Spleen (tissue), 11 donors: ENCODE results near the gene COL2A1. TPM values are rescaled to one million over a fixed set of nuclear protein-coding genes. Genes with fewer than 3 reads are reported as not detected.

Source experiments
- DNase-seq: peaks from one replicate; pipeline ENCODE4 v3.0.0-alpha.2; 2020
- H3K27ac ChIP-seq, 8 donors: fragments of 200-600 bp; sonication (generic) in 7 of 8; 1 replicate in 4 of 8; 2 replicates in 4 of 8; pipeline versions ENCODE4 v1.5.0 to v1.8.0; 2016 to 2021; ENCODE audit warnings: inconsistent platforms in 4 of 8, mild to moderate bottlenecking in 4 of 8, moderate library complexity in 1 of 8
- H3K27me3 ChIP-seq, 7 donors: fragments of 200-600 bp; sonication (generic) in 6 of 7; replicated peaks in 1 of 7; 1 replicate in 4 of 7; 2 replicates in 3 of 7; pipeline versions ENCODE4 v1.5.0 to v1.8.0; 2016 to 2021; ENCODE audit warnings: inconsistent platforms in 3 of 7, mild to moderate bottlenecking in 1 of 7
- H3K36me3 ChIP-seq, 6 donors: fragments of 200-600 bp; sonication (generic) in 5 of 6; 1 replicate in 4 of 6; 2 replicates in 2 of 6; pipeline versions ENCODE4 v1.5.0 to v1.8.0; 2016 to 2021; ENCODE audit warnings: inconsistent platforms in 2 of 6
- H3K4me1 ChIP-seq, 6 donors: fragments of 200-600 bp; sonication (generic) in 5 of 6; 1 replicate in 3 of 6; 2 replicates in 3 of 6; pipeline versions ENCODE4 v1.5.0 to v1.8.0; 2016 to 2021; ENCODE audit warnings: inconsistent platforms in 3 of 6
- H3K4me3 ChIP-seq, 8 donors: fragments of 200-600 bp; sonication (generic) in 7 of 8; 1 replicate in 4 of 8; 2 replicates in 4 of 8; pipeline versions ENCODE4 v1.5.0 to v1.8.0; 2016 to 2021; ENCODE audit warnings: inconsistent platforms in 4 of 8, mild to moderate bottlenecking in 4 of 8, moderate library complexity in 2 of 8
- H3K9me3 ChIP-seq, 8 donors: fragments of 200-600 bp; sonication (generic) in 7 of 8; 1 replicate in 4 of 8; 2 replicates in 4 of 8; pipeline versions ENCODE4 v1.5.0 to v1.8.0; 2016 to 2021; ENCODE audit warnings: inconsistent platforms in 4 of 8
- CTCF ChIP-seq, 11 experiments: fragments of 200-600 bp in 7 of 11; fragments of 450-650 bp in 4 of 11; sonication (generic) in 4 of 11; IDR thresholded peaks in 8 of 11; conservative IDR thresholded peaks in 3 of 11; 1 replicate in 7 of 11; 2 replicates in 4 of 11; pipeline versions ENCODE4 v1.4.0 to v1.8.0; 2016 to 2021; ENCODE audit warnings: antibody characterized with exemption in 11 of 11, inconsistent platforms in 4 of 11, mild to moderate bottlenecking in 1 of 11
- POLR2A ChIP-seq, 3 donors: fragments of 450-650 bp; IDR thresholded peaks; one replicate each; pipeline ENCODE4 v1.5.1; 2017; ENCODE audit warnings: antibody characterized with exemption in 3 of 3, mild to moderate bottlenecking in 1 of 3
- POLR2AphosphoS5 ChIP-seq, 3 donors: sonication (generic); formaldehyde crosslinking; IDR thresholded peaks; one replicate each; pipeline ENCODE4 v1.5.1; 2017; ENCODE audit warnings: antibody characterized with exemption in 3 of 3
- WGBS, 5 donors: extraction: QIAGEN DNeasy Blood & Tissue Kit in 3 of 5; methylation state at CpG; one replicate each; pipeline versions ENCODE4 v1.1.5 to v1.1.7; 2013 to 2018; 5-methylcytosine and 5-hydroxymethylcytosine counted together
- intact Hi-C: fragments of 100-400 bp; cut with DNase I; formaldehyde crosslinking; loops from one replicate; pipeline ENCODE4 v1.15.0; 2023; ENCODE audit warnings: low total_unique reads
- polyA plus RNA-seq, 3 donors: library from polyadenylated mRNA; stranded (reverse); fragments of 200-250 nt; gene quantifications; one replicate each; pipeline ENCODE4 v1.2.1, GENCODE V29; 2013
- total RNA-seq, 7 donors: library from RNA; depleted of rRNA in 3 of 7; stranded (reverse); fragments of >200 nt in 3 of 7; fragmentation: NEBNext Ultra II Directional in 4 of 7; extraction: Animal tissue kit (Norgen Biotek cat#: 25700) in 4 of 7; gene quantifications; one replicate each; pipeline versions ENCODE4 v1.1.0 to v1.2.1, GENCODE V29; 2016 to 2021
- donor health status: healthy with polysubstance abuse.
- donor health status: DM: no; HTN: no; CAD: no; lungs with moderate emphysema.
- donor health status: DM: no; HTN: no; CAD: no.
- donor health status: Bipolar disorder and iron deficiency.
- donor health status: healthy.
- donor health status: DM: no; HTN: no; CAD: no.
- donor health status: DM: yes; HTN: yes; CAD: no.

The COL2A1 gene
- total and polyA plus RNA-seq, 10 donors = 0.37 to 0.49 (median 0.47) TPM; not detected in 7

- WGBS, 5 donors = 79 to 82% (median 81%) methylated on average over 10 of the region's 10 CpGs
- H3K36me3 ChIP-seq = no peaks in the 10 kb centered on the region
- H3K4me3 ChIP-seq = no peak overlapping the region
- H3K27ac ChIP-seq = no peak overlapping the region
- TF ChIP-seq CTCF (IDR thresholded peaks at IDR 0.05 in 8 of 11, conservative IDR thresholded peaks at IDR 0.05 in 3 of 11) = no peak
- no peak for TF ChIP-seq POLR2AphosphoS5 (IDR thresholded peaks at IDR 0.05)
- TF ChIP-seq POLR2A (IDR thresholded peaks at IDR 0.05) = no peak
- H3K27me3 ChIP-seq = peaks cover 0 to 30% (median 4%) of the 10 kb centered on the region in 7 donors
- no peaks in the 10 kb centered on the region for H3K9me3 ChIP-seq
- intact Hi-C loops = no loop called here
- peaks cover 0 to 23% (median 16%) of the 10 kb centered on the region in 6 donors for H3K4me1 ChIP-seq
- no peak for DNase-seq
These were observed 63.4 kb downstream of the COL2A1 start for GRCh38 chr12:47940773-47941474.

GRCh38 chr12:47939009-47939601 lies 65.2 kb downstream of the COL2A1 start:
- TF ChIP-seq CTCF (IDR thresholded peaks at IDR 0.05 in 8 of 11, conservative IDR thresholded peaks at IDR 0.05 in 3 of 11) = no peak
- TF ChIP-seq POLR2A (IDR thresholded peaks at IDR 0.05) = no peak
- TF ChIP-seq POLR2AphosphoS5 (IDR thresholded peaks at IDR 0.05) = no peak
- Histone ChIP-seq H3K36me3 (no peaks in the 10 kb centered on the region), H3K27me3 (peaks cover 0 to 30% (median 4%) of the 10 kb centered on the region in 7 donors), H3K4me1 (peaks cover 0 to 23% (median 17%) of the 10 kb centered on the region in 6 donors), H3K9me3 (no peaks in the 10 kb centered on the region), H3K4me3 (no peak overlapping the region), H3K27ac (no peak overlapping the region)
- DNase-seq = no peak
- intact Hi-C loops = no loop called here
- 68 to 79% (median 75%) methylated on average over 6 of the region's 6 CpGs for WGBS, 5 donors

- Histone ChIP-seq H3K4me3 (no peak overlapping the region), H3K9me3 (no peaks in the 10 kb centered on the region), H3K36me3 (no peaks in the 10 kb centered on the region), H3K4me1 (peaks cover 0 to 20% (median 17%) of the 10 kb centered on the region in 6 donors), H3K27me3 (peaks cover 0 to 27% (median 4%) of the 10 kb centered on the region in 7 donors), H3K27ac (no peak overlapping the region)
- intact Hi-C loops = no loop called here
- DNase-seq = no peak
- TF ChIP-seq POLR2A (IDR thresholded peaks at IDR 0.05) (no peak), CTCF (IDR thresholded peaks at IDR 0.05 in 8 of 11, conservative IDR thresholded peaks at IDR 0.05 in 3 of 11) (no peak), POLR2AphosphoS5 (IDR thresholded peaks at IDR 0.05) (no peak)
- WGBS, 5 donors = 89 to 94% (median 92%) methylated on average over 4 of the region's 4 CpGs
These were observed 65.7 kb downstream of the COL2A1 start for GRCh38 chr12:47938594-47938993.

GRCh38 chr12:47938093-47938492 lies 66.2 kb downstream of the COL2A1 start:
- Histone ChIP-seq H3K4me1 (peaks cover 0 to 18% (median 15%) of the 10 kb centered on the region in 6 donors), H3K27me3 (peaks cover 0 to 24% (median 4%) of the 10 kb centered on the region in 7 donors), H3K36me3 (no peaks in the 10 kb centered on the region), H3K4me3 (no peak overlapping the region), H3K27ac (no peak overlapping the region), H3K9me3 (no peaks in the 10 kb centered on the region)
- 92 to 100% (median 96%) methylated on average over 1 of the region's 1 CpG for WGBS, 5 donors
- intact Hi-C loops = no loop called here
- no peak for TF ChIP-seq POLR2A (IDR thresholded peaks at IDR 0.05)
- no peak for TF ChIP-seq POLR2AphosphoS5 (IDR thresholded peaks at IDR 0.05)
- TF ChIP-seq CTCF (IDR thresholded peaks at IDR 0.05 in 8 of 11, conservative IDR thresholded peaks at IDR 0.05 in 3 of 11) = no peak
- no peak for DNase-seq
